Activated CD8-positive, alpha-beta memory T cell treated with anti-CD3 and anti-CD28 coated beads, Interleukin-2, amount 50 U/mL, for 48 hours (primary cell): Measurements from ENCODE around the gene NFE2.
"Not testable (repeated sequence)": the region's sequence is repeated elsewhere in the genome, so short reads cannot be mapped to it uniquely, and the experiment has no call there.

Experiments
- DNase-seq: peaks from one replicate; pipeline ENCODE4 v3.0.0-alpha.2; 2020

NFE2 gene

GRCh38 chr12:54300732-54301427 is at the start of gene NFE2:
TSS of gene NFE2 (minus strand) at chr12:54301015. CDS start at chr12:54295248, 5,767 bp downstream.
- peak; percentile 71 for DNase-seq

- no peak for DNase-seq
Measured at GRCh38 chr12:54349679-54350078, 48.9 kb upstream of the NFE2 start.

- no peak for DNase-seq
Measured at GRCh38 chr12:54349036-54349435, 48.2 kb upstream of the NFE2 start.

GRCh38 chr12:54341378-54342300 is 40.8 kb upstream of the NFE2 start:
- no peak for DNase-seq

GRCh38 chr12:54340846-54341245 is 40.0 kb upstream of the NFE2 start:
- no peak for DNase-seq

GRCh38 chr12:54338698-54339296 is 38.0 kb upstream of the NFE2 start:
- no peak for DNase-seq

- no peak for DNase-seq
Measured at GRCh38 chr12:54337854-54338650, 37.2 kb upstream of the NFE2 start.

- no peak for DNase-seq
Measured at GRCh38 chr12:54337280-54337842, 36.5 kb upstream of the NFE2 start.

- no peak for DNase-seq
Measured at GRCh38 chr12:54333420-54334034, 32.7 kb upstream of the NFE2 start.

- DNase-seq = no peak
Measured at GRCh38 chr12:54331461-54331860, 30.6 kb upstream of the NFE2 start.

GRCh38 chr12:54330442-54330841 is 29.6 kb upstream of the NFE2 start:
- DNase-seq = no peak

- DNase-seq = no peak
Measured at GRCh38 chr12:54329759-54330158, 28.9 kb upstream of the NFE2 start.

GRCh38 chr12:54328595-54329337 is 28.0 kb upstream of the NFE2 start:
- no peak for DNase-seq

GRCh38 chr12:54325442-54326109 is 24.8 kb upstream of the NFE2 start:
- DNase-seq = not testable (repeated sequence)

- peak; percentile 92 for DNase-seq
Measured at GRCh38 chr12:54324617-54325441, 24.0 kb upstream of the NFE2 start, which contains the start of gene COPZ1. TSS of gene COPZ1 (plus strand) at chr12:54325131. CDS start at chr12:54325164, 33 bp downstream.

- DNase-seq = no peak
Measured at GRCh38 chr12:54321363-54321762, 20.5 kb upstream of the NFE2 start.

GRCh38 chr12:54312309-54312708 is 11.5 kb upstream of the NFE2 start:
- DNase-seq = not testable (repeated sequence)

GRCh38 chr12:54311051-54311450 is 10.2 kb upstream of the NFE2 start:
- no peak for DNase-seq

- no peak for DNase-seq
Measured at GRCh38 chr12:54306925-54307741, 6.3 kb upstream of the NFE2 start.
